HepG2 (cell line): ENCODE results near the gene LOC128125822.

ENCODE experiments used
- GATA4 ChIP-seq: sonication (generic); IDR thresholded peaks from 2 replicates; pipeline ENCODE4 v1.6.1; 2016; ENCODE audit warnings: antibody characterized with exemption, low read depth, borderline replicate concordance
- HNRNPL ChIP-seq: fragments of 200-400 bp; formaldehyde crosslinking; IDR thresholded peaks from 2 replicates; pipeline ENCODE4 v1.6.1; 2017; ENCODE audit warnings: mild to moderate bottlenecking, low read depth, low read length
- JUND ChIP-seq: sonication (generic); formaldehyde crosslinking; IDR thresholded peaks from 2 replicates; pipeline ENCODE4 v1.8.0; 2022; ENCODE audit warnings: mild to moderate bottlenecking, missing genetic modification reagents
- KLF15 ChIP-seq: sonication (generic); formaldehyde crosslinking; IDR thresholded peaks from 2 replicates; pipeline ENCODE4 v1.8.1; 2023; ENCODE audit warnings: borderline replicate concordance, mild to moderate bottlenecking, inconsistent platforms, missing genetic modification reagents, mixed read lengths
- MXD4 ChIP-seq: IDR thresholded peaks from 2 replicates; pipeline ENCODE4 v1.6.1; 2016; ENCODE audit warnings: mild to moderate bottlenecking, missing biosample characterization, missing genetic modification reagents
- PHF20 ChIP-seq: sonication (generic); formaldehyde crosslinking; IDR thresholded peaks from 2 replicates; pipeline ENCODE4 v1.5.0; 2020; ENCODE audit warnings: mild to moderate bottlenecking, missing genetic modification reagents
- PLSCR1 ChIP-seq: sonication (generic); formaldehyde crosslinking; IDR thresholded peaks from 2 replicates; pipeline ENCODE4 v1.5.0; 2020; ENCODE audit warnings: missing genetic modification reagents, mild to moderate bottlenecking, borderline replicate concordance
- RBM22 ChIP-seq: fragments of 200-400 bp; formaldehyde crosslinking; optimal IDR thresholded peaks from 2 replicates; pipeline ENCODE3; 2017; ENCODE audit warnings: mild to moderate bottlenecking, low read length, moderate library complexity
- RBM39 ChIP-seq: fragments of 200-400 bp; formaldehyde crosslinking; IDR thresholded peaks from one replicate; pipeline ENCODE4 v1.6.1; 2018; ENCODE audit warnings: antibody characterized with exemption, mild to moderate bottlenecking, low read depth, low read length; ENCODE audit not compliant: poor library complexity, severe bottlenecking
- SCMH1 ChIP-seq: sonication (generic); formaldehyde crosslinking; IDR thresholded peaks from 2 replicates; pipeline ENCODE4 v1.9.0; 2021; ENCODE audit warnings: missing genetic modification reagents, mild to moderate bottlenecking, borderline replicate concordance
- SNAPC5 ChIP-seq: sonication (generic); formaldehyde crosslinking; IDR thresholded peaks from 2 replicates; pipeline ENCODE4 v1.8.1; 2023; ENCODE audit warnings: mild to moderate bottlenecking, missing genetic modification reagents, borderline replicate concordance
- SOX6 ChIP-seq, 2 experiments: fragments of 450-650 bp in 1 of 2; sonication (generic) in 1 of 2; formaldehyde crosslinking in 1 of 2; IDR thresholded peaks; 2 replicates each; pipeline versions ENCODE4 v1.4.0 to v1.6.1; 2017 to 2020; ENCODE audit warnings: antibody characterized with exemption in 1 of 2, mild to moderate bottlenecking in 1 of 2, missing genetic modification reagents in 1 of 2
- THAP9 ChIP-seq: sonication (generic); formaldehyde crosslinking; IDR thresholded peaks from 2 replicates; pipeline ENCODE4; 2020; ENCODE audit warnings: missing genetic modification reagents, mild to moderate bottlenecking, borderline replicate concordance
- ZBTB34 ChIP-seq: sonication (generic); formaldehyde crosslinking; IDR thresholded peaks from 2 replicates; pipeline ENCODE4 v1.8.0; 2022; ENCODE audit warnings: mild to moderate bottlenecking, missing genetic modification reagents
- ZNF121 ChIP-seq: sonication (generic); formaldehyde crosslinking; IDR thresholded peaks from 2 replicates; pipeline ENCODE4 v1.5.0; 2020; ENCODE audit warnings: mild to moderate bottlenecking, missing genetic modification reagents
- ZNF468 ChIP-seq: sonication (generic); formaldehyde crosslinking; IDR thresholded peaks from 2 replicates; pipeline ENCODE4 v1.8.0; 2022; ENCODE audit warnings: mild to moderate bottlenecking, moderate library complexity, missing genetic modification reagents
- ZNF501 ChIP-seq: sonication (generic); formaldehyde crosslinking; IDR thresholded peaks from 2 replicates; pipeline ENCODE4 v1.5.1; 2020; ENCODE audit warnings: mild to moderate bottlenecking, moderate library complexity, missing genetic modification reagents
- ZNF710 ChIP-seq: sonication (generic); formaldehyde crosslinking; IDR thresholded peaks from 2 replicates; pipeline ENCODE4 v1.5.0; 2020; ENCODE audit warnings: mild to moderate bottlenecking, missing genetic modification reagents, borderline replicate concordance
- ZNF790 ChIP-seq: sonication (generic); formaldehyde crosslinking; IDR thresholded peaks from 2 replicates; pipeline ENCODE4 v1.8.0; 2022; ENCODE audit warnings: missing genetic modification reagents, mild to moderate bottlenecking, borderline replicate concordance
- ZUFSP ChIP-seq: sonication (generic); formaldehyde crosslinking; IDR thresholded peaks from 2 replicates; pipeline ENCODE4 v1.9.0; 2021; ENCODE audit warnings: missing genetic modification reagents, mild to moderate bottlenecking, borderline replicate concordance

The LOC128125822 gene

GRCh38 chr6:63565058-63565726 lies 7.1 kb upstream of the LOC128125822 start (continued):
- TF ChIP-seq THAP9 (CRISPR knock-in tag) (no peak), ZNF790 (CRISPR knock-in tag) (no peak), ZBTB34 (no peak), ZUFSP (CRISPR knock-in tag) (no peak), JUND (CRISPR knock-in tag) (no peak), HNRNPL (no peak), ZNF468 (CRISPR knock-in tag) (no peak), PLSCR1 (CRISPR knock-in tag) (no peak), KLF15 (CRISPR knock-in tag) (no peak), ZNF501 (CRISPR knock-in tag) (no peak), PHF20 (no peak), GATA4 (no peak), ZNF710 (CRISPR knock-in tag) (no peak), SNAPC5 (no peak), SOX6 (IDR thresholded peaks at IDR 0.05) (no peak), SOX6 (CRISPR knock-in tag; IDR thresholded peaks at IDR 0.05) (peak; percentile 71), SCMH1 (CRISPR knock-in tag) (no peak), RBM22 (peak; percentile 64), RBM39 (no peak), ZNF121 (CRISPR knock-in tag) (peak; percentile 99), MXD4 (CRISPR knock-in tag) (0 out of 2 replicates have a peak, but pooled peaks have one; percentile 17)
